Activated CD4-positive, alpha-beta T cell treated with anti-CD3 and anti-CD28 coated beads, Interleukin-2, Interleukin-6, amounts not matched to agents 100 ng/mL and 50 ng/mL, durations not matched to agents 16 hours and 8 hours (primary cell): ENCODE results near the gene TUT4.
A peak's percentile ranks its signal among the peaks of the same experiment; 100 is the strongest.
"Not testable (repeated sequence)": the region's sequence is repeated elsewhere in the genome, so short reads cannot be mapped to it uniquely, and the experiment has no call there.

ENCODE experiments used
- DNase-seq: peaks from one replicate; pipeline ENCODE4 v3.0.0-alpha.2; 2020

TUT4 gene

GRCh38 chr1:52552505-52553361 lies at the start of gene TUT4:
TSS of gene TUT4 (minus strand) at chr1:52553092. CDS start at chr1:52526280, 26,812 bp downstream.
- peak; percentile 86 for DNase-seq

GRCh38 chr1:52601991-52602855 lies 49.3 kb upstream of the TUT4 start, which contains the start of gene GPX7:
TSS of gene GPX7 (plus strand) at chr1:52602371. CDS start at chr1:52602410, 39 bp downstream.
- peak; percentile 63 for DNase-seq

GRCh38 chr1:52601519-52601918 lies 48.6 kb upstream of the TUT4 start:
- no peak for DNase-seq

GRCh38 chr1:52600533-52601179 lies 47.8 kb upstream of the TUT4 start:
- no peak for DNase-seq

- DNase-seq, result no peak
These were observed 46.3 kb upstream of the TUT4 start for GRCh38 chr1:52599236-52599635.

GRCh38 chr1:52598729-52599128 lies 45.8 kb upstream of the TUT4 start:
- DNase-seq, result no peak

GRCh38 chr1:52597912-52598311 lies 45.0 kb upstream of the TUT4 start:
- DNase-seq, result no peak

GRCh38 chr1:52595061-52595460 lies 42.2 kb upstream of the TUT4 start:
- no peak for DNase-seq

- no peak for DNase-seq
These were observed 40.6 kb upstream of the TUT4 start for GRCh38 chr1:52593495-52593894.

- no peak for DNase-seq
These were observed 39.9 kb upstream of the TUT4 start for GRCh38 chr1:52592637-52593323.

GRCh38 chr1:52590266-52590665 lies 37.4 kb upstream of the TUT4 start:
- DNase-seq, result no peak

- no peak for DNase-seq
These were observed 35.6 kb upstream of the TUT4 start for GRCh38 chr1:52588535-52588934.

GRCh38 chr1:52588027-52588426 lies 35.1 kb upstream of the TUT4 start:
- no peak for DNase-seq

GRCh38 chr1:52585474-52585873 lies 32.6 kb upstream of the TUT4 start:
- DNase-seq, result no peak

GRCh38 chr1:52582116-52582696 lies 29.3 kb upstream of the TUT4 start:
- DNase-seq, result no peak

- DNase-seq, result no peak
These were observed 27.4 kb upstream of the TUT4 start for GRCh38 chr1:52580283-52580682.

- DNase-seq, result no peak
These were observed 26.5 kb upstream of the TUT4 start for GRCh38 chr1:52579415-52579814.

GRCh38 chr1:52578066-52578465 lies 25.2 kb upstream of the TUT4 start:
- DNase-seq, result not testable (repeated sequence)

GRCh38 chr1:52576074-52576473 lies 23.2 kb upstream of the TUT4 start:
- DNase-seq, result no peak

GRCh38 chr1:52574594-52574993 lies 21.7 kb upstream of the TUT4 start:
- no peak for DNase-seq

GRCh38 chr1:52572387-52572786 lies 19.5 kb upstream of the TUT4 start:
- no peak for DNase-seq

GRCh38 chr1:52571783-52572182 lies 18.9 kb upstream of the TUT4 start:
- no peak for DNase-seq
